HEK293T (cell line): ENCODE measurements around the gene PLXDC1.

Experiments
- HDGF ChIP-seq: fragments of 450-650 bp; IDR thresholded peaks from 2 replicates; pipeline ENCODE4 v1.6.1; 2017; ENCODE audit warnings: antibody characterized with exemption, borderline replicate concordance
- L3MBTL2 ChIP-seq: fragments of 450-650 bp; conservative IDR thresholded peaks from 2 replicates; pipeline ENCODE4 v1.6.1; 2016; ENCODE audit warnings: mild to moderate bottlenecking
- NFRKB ChIP-seq: fragments of 450-650 bp; IDR thresholded peaks from 2 replicates; pipeline ENCODE4 v1.6.1; 2016; ENCODE audit warnings: mild to moderate bottlenecking, moderate library complexity
- SP1 ChIP-seq: fragments of 450-650 bp; IDR thresholded peaks from 2 replicates; pipeline ENCODE4 v1.6.1; 2017
- TF ChIP-seq, protein P1 (sequence below): fragments of 450-650 bp; IDR thresholded peaks from 2 replicates; pipeline ENCODE4 v1.6.1; 2016

DNA sequence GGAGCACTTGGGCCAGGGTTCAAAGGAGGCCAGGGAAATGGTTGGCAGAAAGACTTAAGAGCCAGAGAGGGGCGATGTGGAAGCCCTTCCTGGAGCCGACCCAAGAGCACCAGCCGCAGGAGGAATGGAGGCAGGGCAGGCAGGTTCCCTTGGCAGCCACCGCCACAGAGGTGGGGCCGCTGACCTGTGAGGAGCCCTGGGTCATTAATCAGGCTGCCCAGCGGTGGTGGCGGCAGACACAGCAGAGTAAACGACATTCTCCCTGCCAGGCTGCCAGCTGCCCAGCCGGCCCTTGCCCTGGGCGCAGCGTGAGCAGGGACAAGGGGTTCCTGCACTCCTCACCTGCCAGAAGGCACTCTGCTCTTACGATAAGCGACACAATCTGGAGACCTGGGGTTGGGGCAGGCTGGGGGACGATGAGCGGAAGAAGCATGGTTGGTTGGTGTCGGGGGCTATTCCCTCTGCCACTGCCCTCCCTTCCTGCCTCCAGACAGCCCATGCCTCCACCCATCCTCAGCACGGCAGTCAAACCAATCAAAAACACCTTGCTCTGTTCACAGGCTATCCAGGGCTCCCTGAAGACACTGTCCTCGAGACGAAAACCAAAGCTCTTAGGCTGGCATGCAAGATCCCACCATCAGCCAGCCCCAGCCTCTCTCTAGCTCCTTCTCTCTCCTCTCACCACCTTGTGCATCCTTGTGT lies 40.9 kb downstream of the PLXDC1 start:
- TF ChIP-seq SP1 (no peak), NFRKB (no peak), HDGF (no peak), L3MBTL2 (no peak)
- TF ChIP-seq, protein P1, sequence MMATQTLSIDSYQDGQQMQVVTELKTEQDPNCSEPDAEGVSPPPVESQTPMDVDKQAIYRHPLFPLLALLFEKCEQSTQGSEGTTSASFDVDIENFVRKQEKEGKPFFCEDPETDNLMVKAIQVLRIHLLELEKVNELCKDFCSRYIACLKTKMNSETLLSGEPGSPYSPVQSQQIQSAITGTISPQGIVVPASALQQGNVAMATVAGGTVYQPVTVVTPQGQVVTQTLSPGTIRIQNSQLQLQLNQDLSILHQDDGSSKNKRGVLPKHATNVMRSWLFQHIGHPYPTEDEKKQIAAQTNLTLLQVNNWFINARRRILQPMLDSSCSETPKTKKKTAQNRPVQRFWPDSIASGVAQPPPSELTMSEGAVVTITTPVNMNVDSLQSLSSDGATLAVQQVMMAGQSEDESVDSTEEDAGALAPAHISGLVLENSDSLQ: no peak
